CD4-positive, alpha-beta T cell (primary cell): ENCODE measurements around the gene EVPL. TPM values are rescaled to one million over a fixed set of nuclear protein-coding genes. Genes with fewer than 3 reads are reported as not detected.

Source experiments
- ATAC-seq: fragments of 200-7000 bp; cut with Tn5 transposase; one replicate; pipeline ENCODE4 v1.10.0; 2022; ENCODE audit warnings: mild to moderate bottlenecking; ENCODE audit not compliant: poor library complexity
- CTCF ChIA-PET: fragments of 350-600 bp; sonication (Branson Sonifier 250); formaldehyde crosslinking; loops from one replicate; lab custom pipeline; 2021; ENCODE audit warnings: antibody characterized with exemption, inconsistent platforms; lab: Charles Lee
- POLR2A ChIA-PET: fragments of 350-600 bp; sonication (Branson Sonifier 250); formaldehyde crosslinking; loops from one replicate; lab custom pipeline; 2021; ENCODE audit warnings: antibody characterized with exemption, inconsistent platforms; lab: Charles Lee
- DNase-seq, 14 experiments: peaks; one replicate each; pipeline ENCODE4 v3.0.0-alpha.2; 2013 to 2020; ENCODE audit warnings: mixed read lengths in 2 of 14
- H3K27ac ChIP-seq, 2 donors: one replicate each; pipeline versions ENCODE4 v1.5.1 to v1.7.0; 2013; ENCODE audit warnings: low read length in 2 of 2, low read depth in 1 of 2, mild to moderate bottlenecking in 1 of 2
- H3K27me3 ChIP-seq, 2 experiments: 1 replicate in 1 of 2; 2 replicates in 1 of 2; pipeline versions ENCODE4 v1.6.1 to v1.7.0; 2013; ENCODE audit warnings: low read length in 2 of 2, control low read depth in 1 of 2, mild to moderate bottlenecking in 1 of 2, moderate library complexity in 1 of 2; ENCODE audit not compliant: insufficient read depth in 2 of 2, control insufficient read depth in 1 of 2
- H3K36me3 ChIP-seq: one replicate; pipeline ENCODE4 v1.6.1; 2013; ENCODE audit warnings: low read length, control low read depth; ENCODE audit not compliant: insufficient read depth
- H3K4me1 ChIP-seq: one replicate; pipeline ENCODE4 v1.6.1; 2013; ENCODE audit warnings: low read length, control low read depth; ENCODE audit not compliant: insufficient read depth
- H3K4me3 ChIP-seq: one replicate; pipeline ENCODE4 v1.5.1; 2013; ENCODE audit warnings: mild to moderate bottlenecking, low read length, moderate library complexity
- H3K9me3 ChIP-seq, 2 experiments: 1 replicate in 1 of 2; 2 replicates in 1 of 2; pipeline versions ENCODE4 v1.6.1 to v1.7.0; 2013; ENCODE audit warnings: low read length in 2 of 2, mild to moderate bottlenecking in 2 of 2, control low read depth in 1 of 2, moderate library complexity in 1 of 2; ENCODE audit not compliant: control insufficient read depth in 1 of 2, insufficient read depth in 1 of 2
- H3K27ac Mint-ChIP-seq: one replicate; pipeline ENCODE4 v1.8.0; 2020; ENCODE audit warnings: mixed read lengths
- H3K27me3 Mint-ChIP-seq: one replicate; pipeline ENCODE4 v1.8.0; 2021; ENCODE audit warnings: mixed read lengths
- H3K36me3 Mint-ChIP-seq: one replicate; pipeline ENCODE4 v1.8.0; 2021; ENCODE audit warnings: low read depth, mixed read lengths
- H3K4me1 Mint-ChIP-seq: one replicate; pipeline ENCODE4 v1.8.0; 2021; ENCODE audit warnings: low read depth, mixed read lengths
- H3K4me3 Mint-ChIP-seq: one replicate; pipeline ENCODE4 v1.8.0; 2020; ENCODE audit warnings: mild to moderate bottlenecking, mixed read lengths
- H3K9me3 Mint-ChIP-seq: one replicate; pipeline ENCODE4 v1.8.0; 2020; ENCODE audit warnings: mixed read lengths
- CTCF ChIP-seq: fragments of 200-600 bp; IDR thresholded peaks from one replicate; pipeline ENCODE4 v1.8.0; 2022; ENCODE audit warnings: antibody characterized with exemption, mild to moderate bottlenecking
- intact Hi-C, 2 experiments: fragments of 100-400 bp; cut with DNase I in 1 of 2; cut with micrococcal nuclease in 1 of 2; formaldehyde crosslinking; loops; one replicate each; pipeline versions ENCODE4 v1.15.1 to v1.9.0; 2023 to 2025; cut with DNase I, micrococcal nuclease
- total RNA-seq, 174 experiments: library from RNA in 2 of 174; stranded (reverse) in 2 of 174; gene quantifications; one replicate each; pipeline ENCODE4 v1.2.3 and lab custom pipeline; 2021 to 2026

EVPL gene
- total RNA-seq, 2 experiments from 2014 or later, result 0.14 to 0.38 TPM

- Mint-ChIP-seq H3K4me1 (peaks cover 16% of the 10 kb centered on the region), H3K27ac (no peak overlapping the region), H3K27me3 (no peaks in the 10 kb centered on the region), H3K4me3 (no peak overlapping the region), H3K9me3 (no peaks in the 10 kb centered on the region), H3K36me3 (no peaks in the 10 kb centered on the region)
- DNase-seq (no peak), ATAC-seq (no peak)
- TF ChIP-seq CTCF, result no peak
- Histone ChIP-seq H3K4me3 (no peak overlapping the region), H3K9me3 (no peaks in the 10 kb centered on the region), H3K27me3 (no peaks in the 10 kb centered on the region), H3K27ac (no peak overlapping the region), H3K4me1 (peaks cover 25% of the 10 kb centered on the region), H3K36me3 (no peaks in the 10 kb centered on the region)
- ChIA-PET POLR2A (no interaction called here), CTCF (no interaction called here)
- intact Hi-C loops, result no loop called here
Observed at GRCh38 chr17:76032073-76032779, 5.1 kb upstream of the EVPL start.

DNA sequence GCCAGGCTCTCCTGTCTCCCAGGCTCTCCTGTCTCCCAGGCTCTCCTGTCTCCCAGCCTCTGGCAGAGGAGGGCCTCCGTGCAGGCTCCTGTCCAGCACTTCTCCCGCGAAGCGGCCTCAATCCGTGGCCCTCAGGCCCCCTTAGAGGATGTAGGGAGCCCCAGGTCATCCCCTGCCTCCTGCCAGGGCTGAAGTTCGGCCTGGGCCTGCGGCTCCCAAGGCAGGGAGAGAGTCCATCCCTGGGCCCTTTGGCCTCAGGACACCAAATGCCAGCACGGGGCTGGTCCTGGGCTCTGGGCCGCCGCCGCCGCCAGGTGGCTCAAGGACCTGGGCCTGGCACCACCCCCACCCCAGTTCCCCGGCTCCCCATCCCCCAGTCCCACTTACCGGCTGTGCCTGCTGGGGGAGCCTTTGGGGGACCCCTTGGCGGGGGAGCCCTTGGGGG, 370 bp downstream of the EVPL start:
- POLR2A ChIA-PET, result no interaction called here
- Mint-ChIP-seq H3K27me3 (no peaks in the 10 kb centered on the region), H3K4me3 (no peak overlapping the region), H3K27ac (no peak overlapping the region), H3K9me3 (no peaks in the 10 kb centered on the region), H3K36me3 (no peaks in the 10 kb centered on the region), H3K4me1 (peaks cover 16% of the 10 kb centered on the region)
- CTCF ChIA-PET, result no interaction called here
- no peak for DNase-seq
- Histone ChIP-seq H3K4me3 (no peak overlapping the region), H3K27ac (no peak overlapping the region), H3K27me3 (no peaks in the 10 kb centered on the region), H3K4me1 (peaks cover 25% of the 10 kb centered on the region), H3K36me3 (no peaks in the 10 kb centered on the region), H3K9me3 (no peaks in the 10 kb centered on the region)
- no peak for ATAC-seq
- TF ChIP-seq CTCF, result no peak
- intact Hi-C loops, result no loop called here

DNA sequence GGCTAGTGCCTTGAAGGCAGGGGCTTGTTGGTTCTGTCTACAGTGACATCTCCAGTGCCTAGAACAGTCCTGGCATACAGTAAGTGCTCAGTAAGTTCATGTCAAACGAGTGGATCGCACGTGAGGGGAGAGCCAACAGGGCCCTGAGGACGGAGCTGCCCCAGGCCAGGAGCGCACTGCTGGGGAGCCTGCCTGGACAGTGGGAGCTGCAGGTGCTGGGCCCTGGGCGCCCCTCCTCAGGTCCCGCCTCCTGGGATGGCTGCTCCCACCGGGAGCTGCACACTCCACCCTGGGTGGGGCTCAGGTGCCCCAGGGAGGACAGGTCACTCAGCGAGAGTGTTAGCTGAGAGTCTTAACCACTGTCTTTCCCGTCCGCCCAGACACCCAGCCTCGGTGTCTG, 1.8 kb downstream of the EVPL start:
- Histone ChIP-seq H3K4me1 (peaks cover 20% of the 10 kb centered on the region), H3K27ac (no peak overlapping the region), H3K9me3 (no peaks in the 10 kb centered on the region), H3K36me3 (no peaks in the 10 kb centered on the region), H3K4me3 (no peak overlapping the region), H3K27me3 (no peaks in the 10 kb centered on the region)
- Mint-ChIP-seq H3K9me3 (no peaks in the 10 kb centered on the region), H3K36me3 (no peaks in the 10 kb centered on the region), H3K27ac (no peak overlapping the region), H3K4me1 (peaks cover 16% of the 10 kb centered on the region), H3K27me3 (no peaks in the 10 kb centered on the region), H3K4me3 (no peak overlapping the region)
- intact Hi-C loops, result no loop called here
- ChIA-PET CTCF (no interaction called here), POLR2A (no interaction called here)
- DNase-seq (no peak), ATAC-seq (no peak)
- no peak for TF ChIP-seq CTCF
